ENCODE results near the gene NEURL1. TPM values are rescaled to one million over a fixed set of nuclear protein-coding genes. Genes with fewer than 3 reads are reported as not detected.
A peak's percentile ranks its signal among the peaks of the same experiment; 100 is the strongest.

NEURL1 gene
- total and polyA plus RNA-seq, 2 donors (not counting 1 experiment from before 2014, with no cell fraction given), result 0.30 to 0.57 TPM

DNA sequence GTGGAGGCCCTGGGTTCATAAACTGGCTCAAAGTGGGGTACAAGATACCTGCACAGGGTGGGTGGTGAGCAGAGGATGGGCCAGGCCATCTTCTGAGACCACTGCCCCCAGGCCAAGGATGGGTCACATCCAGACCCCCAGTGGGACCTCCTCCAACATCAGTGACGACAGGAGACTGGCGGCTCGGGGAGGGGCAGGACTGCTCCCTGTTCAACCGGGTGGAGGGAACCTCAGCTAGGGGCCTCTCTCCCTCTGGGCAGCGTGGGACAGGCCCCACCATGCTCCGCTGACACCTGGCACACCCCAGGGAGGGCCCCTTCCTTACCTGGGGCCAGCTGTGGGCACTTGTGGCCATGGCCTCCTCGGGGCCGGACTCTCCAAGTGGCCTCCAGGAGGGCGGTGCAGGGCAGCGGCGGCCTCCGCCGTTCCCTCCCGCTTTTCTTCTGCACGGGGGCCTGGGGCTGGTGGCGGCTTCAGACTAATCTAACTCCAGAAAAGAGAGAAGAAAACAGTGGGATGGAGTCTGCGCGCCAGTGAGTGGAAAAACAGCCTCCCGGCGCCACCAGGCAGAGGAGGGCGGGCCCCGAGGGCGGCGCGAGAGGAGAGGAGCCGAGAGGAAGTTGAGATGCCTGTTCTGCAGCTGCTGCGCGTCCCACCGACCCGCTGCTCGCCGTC, 41.5 kb upstream of the NEURL1 start, which contains the start of gene CALHM2:
CALHM2 (minus strand) TSS at position 540 of the 675 bp plus-strand sequence. CDS start 2,429 bp downstream, outside the sequence.
- peaks cover 20 to 39% of the 10 kb centered on the region in 2 donors for H3K4me1 ChIP-seq (ENCODE audit: control insufficient read depth in 2 of 2, insufficient read depth in 2 of 2, low read length in 2 of 2)
- WGBS (ENCODE audit: insufficient coverage), result under 1% methylated on average over 30 of the region's 32 CpGs
- H3K27ac Mint-ChIP-seq, result peak within 1 kb of the TSS; percentile 91

More for the DNA sequence above, 41.5 kb upstream of the NEURL1 start, which contains the start of gene CALHM2:
- DNase-seq (peak; percentile 65), ATAC-seq (ENCODE audit: low read depth) (peak; percentile 86)
- Histone ChIP-seq H3K4me2 (replicated peaks; ENCODE audit: low read depth, low read length, poor library complexity, severe bottlenecking) (peak within 1 kb of the TSS; percentile 98), H3K27me3 (replicated peaks in 1 of 4; ENCODE audit: control extremely low read depth in 1 of 4, control insufficient read depth in 3 of 4, insufficient read depth in 4 of 4, low read length in 3 of 4) (peaks cover 0 to 6% (median 0%) of the 10 kb centered on the region in 4 experiments), H3K27ac (ENCODE audit: low read length in 2 of 2) (peak within 1 kb of the TSS; percentile 24 to 71), H3K9ac (ENCODE audit: low read length) (peak within 1 kb of the TSS; percentile 90), H4K20me1 (ENCODE audit: control insufficient read depth, insufficient read depth, low read length, poor library complexity, severe bottlenecking) (no peaks in the 10 kb centered on the region), H3K36me3 (replicated peaks in 1 of 2; ENCODE audit: control extremely low read depth in 1 of 2, control insufficient read depth in 1 of 2, extremely low read depth in 1 of 2, insufficient read depth in 2 of 2, low read length in 1 of 2) (peaks cover 0 to 9% of the 10 kb centered on the region in 2 experiments), H3K9me3 (ENCODE audit: control extremely low read depth in 1 of 3, control insufficient read depth in 2 of 3, insufficient read depth in 1 of 3, low read length in 2 of 3) (no peaks in the 10 kb centered on the region), H3K4me3 (ENCODE audit: control extremely low read depth in 1 of 5, extremely low read depth in 1 of 5, insufficient read depth in 1 of 5, low read depth in 2 of 5, low read length in 4 of 5) (peak within 1 kb of the TSS; percentile 22 to 91 (median 64)), H3K79me2 (ENCODE audit: control insufficient read depth, insufficient read depth, low read length) (peaks cover 18% of the 10 kb centered on the region), H2AFZ (ENCODE audit: insufficient read depth, low read depth, low read length, poor library complexity, severe bottlenecking) (peak within 1 kb of the TSS; percentile 98)
- intact Hi-C loops (cut with micrococcal nuclease), result loop anchor here (1.0 kb wide), 2 partner anchors 19 to 30 kb away; no protein-coding TSS in a partner anchor
- Mint-ChIP-seq H3K4me1 (peaks cover 42% of the 10 kb centered on the region), H3K9me3 (ENCODE audit: insufficient read depth) (no peaks in the 10 kb centered on the region), H3K27me3 (no peaks in the 10 kb centered on the region), H3K4me3 (peak within 1 kb of the TSS; percentile 93)
- no peak for TF ChIP-seq EZH2 (IDR thresholded peaks at IDR 0.05; ENCODE audit: borderline replicate concordance, insufficient read depth, low read depth, low read length, poor library complexity, severe bottlenecking)
- TF ChIP-seq, protein P1, sequence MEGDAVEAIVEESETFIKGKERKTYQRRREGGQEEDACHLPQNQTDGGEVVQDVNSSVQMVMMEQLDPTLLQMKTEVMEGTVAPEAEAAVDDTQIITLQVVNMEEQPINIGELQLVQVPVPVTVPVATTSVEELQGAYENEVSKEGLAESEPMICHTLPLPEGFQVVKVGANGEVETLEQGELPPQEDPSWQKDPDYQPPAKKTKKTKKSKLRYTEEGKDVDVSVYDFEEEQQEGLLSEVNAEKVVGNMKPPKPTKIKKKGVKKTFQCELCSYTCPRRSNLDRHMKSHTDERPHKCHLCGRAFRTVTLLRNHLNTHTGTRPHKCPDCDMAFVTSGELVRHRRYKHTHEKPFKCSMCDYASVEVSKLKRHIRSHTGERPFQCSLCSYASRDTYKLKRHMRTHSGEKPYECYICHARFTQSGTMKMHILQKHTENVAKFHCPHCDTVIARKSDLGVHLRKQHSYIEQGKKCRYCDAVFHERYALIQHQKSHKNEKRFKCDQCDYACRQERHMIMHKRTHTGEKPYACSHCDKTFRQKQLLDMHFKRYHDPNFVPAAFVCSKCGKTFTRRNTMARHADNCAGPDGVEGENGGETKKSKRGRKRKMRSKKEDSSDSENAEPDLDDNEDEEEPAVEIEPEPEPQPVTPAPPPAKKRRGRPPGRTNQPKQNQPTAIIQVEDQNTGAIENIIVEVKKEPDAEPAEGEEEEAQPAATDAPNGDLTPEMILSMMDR (IDR thresholded peaks at IDR 0.05), result no peak
- ChIA-PET POLR2A (interaction anchor here (1.0 to 2.5 kb wide), 3 partner anchors 15 to 24 kb away, joined by 3 to 24 read pairs (median 11); no protein-coding TSS in a partner anchor), CTCF (interaction anchor here (0.6 to 7.1 kb wide), 12 partner anchors 9 to 1246 kb away, joined by 3 to 50 read pairs (median 6); no protein-coding TSS in a partner anchor)
